Measurements from ENCODE around the gene MOB3C. TPM values are rescaled to one million over a fixed set of nuclear protein-coding genes. Genes with fewer than 3 reads are reported as not detected.
"Not testable (repeated sequence)": the region's sequence is repeated elsewhere in the genome, so short reads cannot be mapped to it uniquely, and the experiment has no call there.

The MOB3C gene
- total RNA-seq = 7.2 TPM

- H3K4me1 ChIP-seq (ENCODE audit: insufficient read depth, low read length) = peaks cover 67% of the 10 kb centered on the region
- no peaks in the 10 kb centered on the region for H3K27me3 ChIP-seq (ENCODE audit: insufficient read depth, low read length)
- H3K4me3 ChIP-seq (ENCODE audit: low read length) = peak within 1 kb of the TSS; percentile 68
- H3K9me3 ChIP-seq (ENCODE audit: low read depth, low read length) = no peaks in the 10 kb centered on the region
These were observed at the start of gene MOB3C for GRCh38 chr1:46616277-46617107. MOB3C (minus strand) TSS chr1:46616811; CDS start chr1:46613321, 3,490 bp downstream.

DNA sequence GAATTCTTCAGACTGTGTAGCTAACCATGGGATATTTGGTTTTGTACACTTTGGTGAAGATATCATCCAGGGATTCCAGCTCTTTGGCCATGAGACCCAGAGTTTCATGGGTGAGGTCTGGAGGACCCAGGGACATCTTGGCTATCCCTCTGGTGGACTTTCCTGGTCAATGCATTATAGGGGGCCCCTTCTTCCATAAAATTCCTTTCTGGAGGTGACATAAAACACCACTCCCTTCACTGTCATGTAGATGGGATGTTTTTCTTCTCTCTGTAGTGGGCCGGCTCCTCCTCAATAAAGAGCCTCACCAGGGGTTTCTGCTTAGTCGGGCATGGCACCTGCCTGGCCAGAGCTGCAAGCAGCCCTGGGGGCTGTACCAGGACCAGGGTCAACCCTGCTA lies 49.4 kb upstream of the MOB3C start:
- H3K9me3 ChIP-seq (ENCODE audit: low read depth, low read length) = no peaks in the 10 kb centered on the region
- no peak overlapping the region for H3K4me3 ChIP-seq (ENCODE audit: low read length)
- H3K27me3 ChIP-seq (ENCODE audit: insufficient read depth, low read length) = no peaks in the 10 kb centered on the region
- H3K4me1 ChIP-seq (ENCODE audit: insufficient read depth, low read length) = peaks cover 13% of the 10 kb centered on the region

DNA sequence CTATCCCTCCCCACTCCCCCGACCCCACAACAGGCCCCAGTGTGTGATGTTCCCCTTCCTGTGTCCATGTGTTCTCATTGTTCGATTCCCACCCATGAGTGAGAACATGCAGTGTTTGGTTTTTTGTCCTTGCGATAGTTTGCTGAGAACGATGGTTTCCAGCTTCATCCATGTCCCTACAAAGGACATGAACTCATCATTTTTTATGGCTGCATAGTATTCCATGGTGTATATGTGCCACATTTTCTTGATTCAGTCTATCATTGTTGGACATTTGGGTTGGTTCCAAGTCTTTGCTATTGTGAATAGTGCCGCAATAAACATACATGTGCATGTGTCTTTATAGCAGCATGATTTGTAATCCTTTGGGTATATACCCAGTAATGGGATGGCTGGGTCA lies 46.3 kb upstream of the MOB3C start:
- not testable (repeated sequence) for H3K9me3 ChIP-seq (ENCODE audit: low read depth, low read length); H3K27me3 ChIP-seq (ENCODE audit: insufficient read depth, low read length); H3K4me3 ChIP-seq (ENCODE audit: low read length)
- H3K4me1 ChIP-seq (ENCODE audit: insufficient read depth, low read length) = peaks cover 10% of the 10 kb centered on the region

- not testable (repeated sequence) for H3K27me3 ChIP-seq (ENCODE audit: insufficient read depth, low read length); H3K4me3 ChIP-seq (ENCODE audit: low read length); H3K9me3 ChIP-seq (ENCODE audit: low read depth, low read length); H3K4me1 ChIP-seq (ENCODE audit: insufficient read depth, low read length)
These were observed 43.5 kb upstream of the MOB3C start for GRCh38 chr1:46660116-46660515.

GRCh38 chr1:46659307-46659870 lies 42.8 kb upstream of the MOB3C start:
- H3K4me1 ChIP-seq (ENCODE audit: insufficient read depth, low read length) = no peaks in the 10 kb centered on the region
- no peaks in the 10 kb centered on the region for H3K9me3 ChIP-seq (ENCODE audit: low read depth, low read length)
- H3K4me3 ChIP-seq (ENCODE audit: low read length) = no peak overlapping the region
- no peaks in the 10 kb centered on the region for H3K27me3 ChIP-seq (ENCODE audit: insufficient read depth, low read length)

- Histone ChIP-seq H3K9me3 (ENCODE audit: low read depth, low read length) (no peaks in the 10 kb centered on the region), H3K4me3 (ENCODE audit: low read length) (no peak overlapping the region), H3K27me3 (ENCODE audit: insufficient read depth, low read length) (no peaks in the 10 kb centered on the region), H3K4me1 (ENCODE audit: insufficient read depth, low read length) (no peaks in the 10 kb centered on the region)
These were observed 41.2 kb upstream of the MOB3C start for GRCh38 chr1:46657775-46658174.

DNA sequence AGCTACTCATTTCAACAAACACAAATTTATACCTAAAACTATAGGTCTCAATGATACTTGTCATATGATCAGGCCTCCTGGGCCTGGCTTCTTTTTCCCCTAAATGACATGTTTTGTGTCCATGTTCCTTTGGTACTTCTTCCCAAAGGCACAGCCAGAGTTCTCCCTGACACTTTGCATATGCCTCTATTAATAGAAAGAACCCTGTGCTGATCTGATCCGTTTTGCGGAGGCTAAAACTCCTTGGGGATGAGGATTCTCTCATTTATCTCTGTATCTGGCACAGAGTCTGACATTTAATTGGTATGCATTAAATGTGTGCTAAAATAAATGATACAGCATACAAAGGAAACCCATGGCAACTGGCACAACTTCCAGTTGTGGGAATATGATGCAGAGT lies 40.0 kb upstream of the MOB3C start:
- Histone ChIP-seq H3K4me1 (ENCODE audit: insufficient read depth, low read length) (no peaks in the 10 kb centered on the region), H3K4me3 (ENCODE audit: low read length) (no peak overlapping the region), H3K27me3 (ENCODE audit: insufficient read depth, low read length) (no peaks in the 10 kb centered on the region), H3K9me3 (ENCODE audit: low read depth, low read length) (no peaks in the 10 kb centered on the region)

DNA sequence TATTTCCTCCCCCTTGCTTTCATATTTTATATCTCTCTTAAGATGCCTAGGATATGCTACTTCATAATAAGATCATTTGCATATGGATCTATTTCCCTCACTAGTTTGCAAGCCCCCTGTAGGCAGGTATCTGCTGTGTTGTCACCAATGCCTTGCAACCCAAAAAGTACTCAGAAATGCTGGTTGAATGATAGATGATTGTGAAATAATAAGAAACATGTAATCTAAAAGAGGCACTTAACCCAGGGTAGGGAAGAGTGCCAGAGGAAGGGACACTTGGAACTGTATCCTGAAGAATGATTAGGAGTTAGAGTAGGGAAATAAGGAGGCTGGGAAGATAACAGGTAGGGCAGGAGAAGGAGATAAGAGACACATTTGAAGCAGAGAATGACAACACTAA lies 39.2 kb upstream of the MOB3C start:
- Histone ChIP-seq H3K4me1 (ENCODE audit: insufficient read depth, low read length) (no peaks in the 10 kb centered on the region), H3K27me3 (ENCODE audit: insufficient read depth, low read length) (no peaks in the 10 kb centered on the region), H3K9me3 (ENCODE audit: low read depth, low read length) (no peaks in the 10 kb centered on the region), H3K4me3 (ENCODE audit: low read length) (no peak overlapping the region)

- H3K9me3 ChIP-seq (ENCODE audit: low read depth, low read length); H3K4me3 ChIP-seq (ENCODE audit: low read length): not testable (repeated sequence)
These were observed 38.1 kb upstream of the MOB3C start for GRCh38 chr1:46654698-46655097.

DNA sequence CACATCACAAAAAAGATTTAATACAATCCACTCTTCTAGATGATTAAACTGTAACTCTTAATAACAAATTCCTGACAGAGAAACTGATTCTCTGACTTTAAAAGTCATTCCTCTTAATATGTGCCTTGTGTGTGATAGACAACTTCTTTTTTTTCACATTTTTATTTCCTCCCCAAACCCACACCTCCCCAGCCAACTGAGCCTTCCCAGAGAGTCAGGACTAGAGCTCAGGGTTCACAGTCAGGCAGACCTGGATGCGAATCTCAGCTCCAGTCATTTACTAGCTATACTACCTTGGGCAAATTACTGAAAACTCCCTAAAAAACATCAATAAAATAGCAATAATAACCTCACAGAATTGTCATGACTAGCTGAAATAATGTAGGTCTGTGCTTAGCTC lies 37.4 kb upstream of the MOB3C start:
- Histone ChIP-seq H3K27me3 (ENCODE audit: insufficient read depth, low read length) (no peaks in the 10 kb centered on the region), H3K9me3 (ENCODE audit: low read depth, low read length) (no peaks in the 10 kb centered on the region), H3K4me1 (ENCODE audit: insufficient read depth, low read length) (no peaks in the 10 kb centered on the region), H3K4me3 (ENCODE audit: low read length) (no peak overlapping the region)

More at GRCh38 chr1:46654698-46655097, 38.1 kb upstream of the MOB3C start:
- H3K27me3 ChIP-seq (ENCODE audit: insufficient read depth, low read length); H3K4me1 ChIP-seq (ENCODE audit: insufficient read depth, low read length): not testable (repeated sequence)

DNA sequence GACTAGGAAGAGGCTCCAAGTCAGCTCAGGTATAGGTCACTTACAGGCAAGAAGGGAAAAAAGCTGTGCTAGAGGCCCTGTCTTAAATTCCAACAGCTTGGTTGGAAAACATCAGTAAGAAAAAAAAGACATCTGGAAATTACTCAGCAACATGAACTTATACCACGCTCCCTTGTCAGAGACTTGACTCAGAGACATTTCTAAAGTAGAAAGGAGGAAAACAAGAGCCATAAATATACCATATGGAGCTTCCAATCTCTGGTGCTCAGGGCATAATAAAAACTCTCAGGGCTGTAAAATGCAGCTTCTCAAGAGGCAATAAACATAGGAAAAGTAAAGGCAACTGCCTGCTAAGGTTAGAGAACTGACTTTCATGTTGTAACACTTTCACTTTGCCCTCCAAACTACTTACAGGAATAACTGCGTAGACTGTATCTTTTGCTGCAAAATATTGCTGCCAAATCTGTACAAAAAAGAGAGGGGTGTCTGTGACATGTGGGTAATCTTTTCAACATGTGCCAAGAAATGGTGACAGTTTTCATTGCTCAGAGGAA lies 36.9 kb upstream of the MOB3C start:
- Histone ChIP-seq H3K27me3 (ENCODE audit: insufficient read depth, low read length) (no peaks in the 10 kb centered on the region), H3K9me3 (ENCODE audit: low read depth, low read length) (no peaks in the 10 kb centered on the region), H3K4me1 (ENCODE audit: insufficient read depth, low read length) (no peaks in the 10 kb centered on the region), H3K4me3 (ENCODE audit: low read length) (no peak overlapping the region)

DNA sequence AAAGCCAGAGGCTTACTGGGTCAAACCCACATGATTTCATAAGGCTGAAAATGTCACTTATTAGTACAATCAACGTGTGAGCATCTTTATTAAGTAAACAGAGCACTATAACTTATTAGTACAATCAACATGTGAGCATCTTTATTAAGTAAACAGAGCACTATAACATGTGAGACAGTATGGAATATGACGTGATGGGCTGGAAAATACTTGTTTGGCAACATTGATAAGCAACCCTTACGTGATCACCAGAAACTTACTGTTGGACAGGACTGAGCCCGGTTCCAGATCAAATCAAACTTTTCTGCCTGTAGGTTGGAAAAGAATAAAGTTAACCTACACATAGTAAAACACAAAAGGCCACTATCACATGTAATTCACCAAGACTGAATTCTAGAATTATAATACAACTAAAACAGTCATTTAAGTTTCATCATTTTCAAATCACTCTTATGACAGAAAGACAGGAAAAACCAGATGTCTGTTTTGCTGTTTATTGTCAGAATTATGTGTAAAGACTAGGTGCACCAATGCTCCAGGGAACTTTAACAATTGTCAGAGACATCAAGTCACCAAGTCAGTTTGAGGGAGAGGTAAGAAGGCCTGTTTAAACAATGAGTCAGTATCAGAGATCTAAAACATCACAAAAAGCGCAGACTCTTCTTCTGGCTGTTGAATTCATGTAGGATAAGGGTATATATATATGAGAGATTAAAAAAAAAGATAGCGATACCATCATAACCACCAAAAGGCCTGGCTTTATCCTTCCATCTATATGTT lies 35.9 kb upstream of the MOB3C start:
- no peaks in the 10 kb centered on the region for H3K27me3 ChIP-seq (ENCODE audit: insufficient read depth, low read length)
- H3K4me1 ChIP-seq (ENCODE audit: insufficient read depth, low read length) = no peaks in the 10 kb centered on the region
- H3K4me3 ChIP-seq (ENCODE audit: low read length) = no peak overlapping the region
- no peaks in the 10 kb centered on the region for H3K9me3 ChIP-seq (ENCODE audit: low read depth, low read length)

GRCh38 chr1:46651152-46651551 lies 34.5 kb upstream of the MOB3C start:
- not testable (repeated sequence) for H3K4me1 ChIP-seq (ENCODE audit: insufficient read depth, low read length); H3K9me3 ChIP-seq (ENCODE audit: low read depth, low read length); H3K4me3 ChIP-seq (ENCODE audit: low read length); H3K27me3 ChIP-seq (ENCODE audit: insufficient read depth, low read length)

DNA sequence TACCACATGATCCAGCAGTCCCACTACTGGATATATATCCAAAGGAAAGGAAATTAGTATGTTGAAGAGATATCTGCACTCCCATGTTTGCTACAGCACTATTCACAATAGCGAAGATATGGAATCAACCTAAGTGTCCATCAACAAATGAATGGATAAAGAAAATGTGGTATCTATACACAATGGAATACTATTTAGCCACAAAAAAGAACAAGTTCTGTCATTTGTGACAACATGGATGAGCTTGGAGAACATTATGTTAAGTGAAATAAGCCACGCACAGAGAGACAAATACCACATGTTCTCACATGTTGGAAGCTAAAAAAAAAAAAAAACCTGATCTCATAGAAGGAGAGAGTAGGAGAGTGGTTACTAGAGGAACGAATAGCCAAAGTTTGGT lies 33.9 kb upstream of the MOB3C start:
- Histone ChIP-seq H3K4me3 (ENCODE audit: low read length) (no peak overlapping the region), H3K27me3 (ENCODE audit: insufficient read depth, low read length) (no peaks in the 10 kb centered on the region), H3K4me1 (ENCODE audit: insufficient read depth, low read length) (no peaks in the 10 kb centered on the region)

GRCh38 chr1:46649764-46650163 lies 33.2 kb upstream of the MOB3C start:
- H3K4me3 ChIP-seq (ENCODE audit: low read length) = no peak overlapping the region
- H3K27me3 ChIP-seq (ENCODE audit: insufficient read depth, low read length) = no peaks in the 10 kb centered on the region
- H3K9me3 ChIP-seq (ENCODE audit: low read depth, low read length) = no peaks in the 10 kb centered on the region
- H3K4me1 ChIP-seq (ENCODE audit: insufficient read depth, low read length) = no peaks in the 10 kb centered on the region

More for the DNA sequence above, 33.9 kb upstream of the MOB3C start:
- H3K9me3 ChIP-seq (ENCODE audit: low read depth, low read length) = no peaks in the 10 kb centered on the region
